ENCODE results near the gene GLO1. TPM values are rescaled to one million over a fixed set of nuclear protein-coding genes. Genes with fewer than 3 reads are reported as not detected.

GLO1 gene
- total RNA-seq, 1 experiment from 2014 or later: 125 TPM

- TF ChIP-seq REST (IDR thresholded peaks at IDR 0.05; ENCODE audit: insufficient read depth in 1 of 2, low read depth in 2 of 2, low read length in 1 of 2) (no peak), SIN3A (IDR thresholded peaks at IDR 0.05; ENCODE audit: borderline replicate concordance, insufficient read depth, low read depth, low read length) (no peak), TCF7L2 (IDR thresholded peaks at IDR 0.05; ENCODE audit: low read depth, low read length) (no peak), CTCF (IDR thresholded peaks at IDR 0.05) (no peak), POLR2AphosphoS5 (IDR thresholded peaks at IDR 0.05; ENCODE audit: low read depth, low read length) (no peak)
- BruUV-seq (replicated peaks): no TSS peak
- ATAC-seq: no peak
- Histone ChIP-seq H3K4me3 (ENCODE audit: low read depth in 2 of 2, low read length in 2 of 2) (no peak overlapping the region), H3K27me3 (ENCODE audit: control insufficient read depth, insufficient read depth, low read length) (no peaks in the 10 kb centered on the region), H3K4me1 (ENCODE audit: control insufficient read depth, insufficient read depth, low read length) (no peaks in the 10 kb centered on the region), H3K27ac (ENCODE audit: low read length) (no peak overlapping the region), H3K36me3 (ENCODE audit: control insufficient read depth, insufficient read depth, low read length) (no peaks in the 10 kb centered on the region), H3K9me3 (ENCODE audit: control insufficient read depth, insufficient read depth, low read depth, low read length) (no peaks in the 10 kb centered on the region)
- in situ Hi-C loops (cut with HindIII; ENCODE audit: low pct_unique_long_range_greater_than_20kb, low sequenced_read_pairs): no loop called here
- ChIA-PET POLR2A (interaction anchor here (0.6 kb wide), 1 partner anchor 1085 kb away, joined by 4 read pairs; no protein-coding TSS in a partner anchor), CTCF (no interaction called here)
- intact Hi-C loops (cut with micrococcal nuclease; ENCODE audit: unreplicated experiment): no loop called here
- DNase-seq (ENCODE audit: low read depth, low spot score): no peak
Observed at GRCh38 chr6:38656896-38657295, 46.0 kb downstream of the GLO1 start.

- POLR2A ChIA-PET: interaction anchor here (0.6 kb wide), 1 partner anchor 47 kb away, joined by 4 read pairs; no protein-coding TSS in a partner anchor
- TF ChIP-seq CTCF (IDR thresholded peaks at IDR 0.05): no peak
- TF ChIP-seq SIN3A (IDR thresholded peaks at IDR 0.05; ENCODE audit: borderline replicate concordance, insufficient read depth, low read depth, low read length): no peak
- no peak for TF ChIP-seq REST (IDR thresholded peaks at IDR 0.05; ENCODE audit: insufficient read depth in 1 of 2, low read depth in 2 of 2, low read length in 1 of 2)
- TF ChIP-seq TCF7L2 (IDR thresholded peaks at IDR 0.05; ENCODE audit: low read depth, low read length): no peak
- TF ChIP-seq POLR2AphosphoS5 (IDR thresholded peaks at IDR 0.05; ENCODE audit: low read depth, low read length): no peak
- no peaks in the 10 kb centered on the region for H3K9me3 ChIP-seq (ENCODE audit: control insufficient read depth, insufficient read depth, low read depth, low read length)
- CTCF ChIA-PET: no interaction called here
- intact Hi-C loops (cut with micrococcal nuclease; ENCODE audit: unreplicated experiment): no loop called here
- no peaks in the 10 kb centered on the region for H3K36me3 ChIP-seq (ENCODE audit: control insufficient read depth, insufficient read depth, low read length)
- DNase-seq (ENCODE audit: low read depth, low spot score): no peak
- H3K27me3 ChIP-seq (ENCODE audit: control insufficient read depth, insufficient read depth, low read length): no peaks in the 10 kb centered on the region
- H3K27ac ChIP-seq (ENCODE audit: low read length): no peak overlapping the region
- in situ Hi-C loops (cut with HindIII; ENCODE audit: low pct_unique_long_range_greater_than_20kb, low sequenced_read_pairs): no loop called here
- H3K4me1 ChIP-seq (ENCODE audit: control insufficient read depth, insufficient read depth, low read length): no peaks in the 10 kb centered on the region
- no TSS peak for BruUV-seq (replicated peaks)
- no peak for ATAC-seq
- no peak overlapping the region for H3K4me3 ChIP-seq (ENCODE audit: low read depth in 2 of 2, low read length in 2 of 2)
Observed at GRCh38 chr6:38654263-38654662, 48.7 kb downstream of the GLO1 start.

All from Panc1 (cell line).